ENCODE results near the gene MGAT4A. TPM values are rescaled to one million over a fixed set of nuclear protein-coding genes. Genes with fewer than 3 reads are reported as not detected.

The MGAT4A gene
- total RNA-seq, 2 experiments from 2014 or later = 200 to 204 TPM

DNA sequence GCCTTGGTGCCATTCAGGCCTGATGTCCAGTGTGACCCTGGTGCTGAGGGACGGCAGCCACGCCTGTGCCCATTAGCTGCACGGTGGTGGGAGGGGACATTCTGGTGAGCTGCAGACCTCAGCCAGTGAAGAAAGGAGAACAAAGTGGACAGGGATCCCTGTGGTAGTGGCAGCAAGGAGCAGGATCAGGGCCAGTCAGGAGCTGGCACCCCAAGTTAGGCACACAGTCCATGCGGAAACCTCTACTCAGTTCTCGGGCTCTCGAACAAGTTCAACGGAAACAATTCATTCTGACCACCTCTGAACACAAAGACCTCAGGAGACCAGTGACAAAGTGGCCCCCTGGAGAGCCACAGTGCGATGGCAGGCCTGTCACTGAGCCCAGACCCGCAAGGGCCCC is 152.7 kb downstream of the MGAT4A start:
- peaks cover 93% of the 10 kb centered on the region for H3K36me3 Mint-ChIP-seq (ENCODE audit: low read depth)

GRCh38 chr2:98577313-98577712 is 153.6 kb downstream of the MGAT4A start:
- CTCF ChIA-PET = no interaction called here
- intact Hi-C loops (cut with DNase I, micrococcal nuclease) = no loop called here
- DNase-seq = no peak

More for the DNA sequence above, 152.7 kb downstream of the MGAT4A start:
- Mint-ChIP-seq H3K27ac (no peak overlapping the region), H3K4me3 (no peak overlapping the region), H3K4me1 (ENCODE audit: low read depth) (no peaks in the 10 kb centered on the region), H3K27me3 (no peaks in the 10 kb centered on the region), H3K9me3 (no peaks in the 10 kb centered on the region)
- no peaks in the 10 kb centered on the region for H3K9me3 ChIP-seq (ENCODE audit: control insufficient read depth in 1 of 2, insufficient read depth in 1 of 2, low read length in 2 of 2)
- CTCF ChIA-PET = interaction anchor here (1.1 kb wide), 1 partner anchor 9 kb away, joined by 3 read pairs; no protein-coding TSS in a partner anchor
- TF ChIP-seq, protein P1, sequence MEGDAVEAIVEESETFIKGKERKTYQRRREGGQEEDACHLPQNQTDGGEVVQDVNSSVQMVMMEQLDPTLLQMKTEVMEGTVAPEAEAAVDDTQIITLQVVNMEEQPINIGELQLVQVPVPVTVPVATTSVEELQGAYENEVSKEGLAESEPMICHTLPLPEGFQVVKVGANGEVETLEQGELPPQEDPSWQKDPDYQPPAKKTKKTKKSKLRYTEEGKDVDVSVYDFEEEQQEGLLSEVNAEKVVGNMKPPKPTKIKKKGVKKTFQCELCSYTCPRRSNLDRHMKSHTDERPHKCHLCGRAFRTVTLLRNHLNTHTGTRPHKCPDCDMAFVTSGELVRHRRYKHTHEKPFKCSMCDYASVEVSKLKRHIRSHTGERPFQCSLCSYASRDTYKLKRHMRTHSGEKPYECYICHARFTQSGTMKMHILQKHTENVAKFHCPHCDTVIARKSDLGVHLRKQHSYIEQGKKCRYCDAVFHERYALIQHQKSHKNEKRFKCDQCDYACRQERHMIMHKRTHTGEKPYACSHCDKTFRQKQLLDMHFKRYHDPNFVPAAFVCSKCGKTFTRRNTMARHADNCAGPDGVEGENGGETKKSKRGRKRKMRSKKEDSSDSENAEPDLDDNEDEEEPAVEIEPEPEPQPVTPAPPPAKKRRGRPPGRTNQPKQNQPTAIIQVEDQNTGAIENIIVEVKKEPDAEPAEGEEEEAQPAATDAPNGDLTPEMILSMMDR (IDR thresholded peaks at IDR 0.05) = no peak
- DNase-seq (no peak), ATAC-seq (ENCODE audit: poor library complexity) (no peak)
- intact Hi-C loops (cut with DNase I, micrococcal nuclease) = no loop called here
- H3K4me1 ChIP-seq (ENCODE audit: insufficient read depth, low read length) = no peaks in the 10 kb centered on the region
- POLR2A ChIA-PET = interaction anchor here (0.6 kb wide), 1 partner anchor 396 kb away, joined by 3 read pairs; no protein-coding TSS in a partner anchor
- no peak overlapping the region for H3K4me3 ChIP-seq (ENCODE audit: low read length)
- peaks cover 96% of the 10 kb centered on the region for H3K36me3 ChIP-seq (ENCODE audit: insufficient read depth, low read length)
- no peak overlapping the region for H3K27ac ChIP-seq (ENCODE audit: low read depth in 1 of 2, low read length in 2 of 2)
- no peaks in the 10 kb centered on the region for H3K27me3 ChIP-seq (ENCODE audit: control insufficient read depth in 1 of 2, insufficient read depth in 2 of 2, low read length in 2 of 2)

GRCh38 chr2:98576666-98577312 is 154.1 kb downstream of the MGAT4A start:
- CTCF ChIA-PET = no interaction called here
- H3K36me3 Mint-ChIP-seq (ENCODE audit: low read depth) = peaks cover 93% of the 10 kb centered on the region
- H3K27me3 ChIP-seq (ENCODE audit: control insufficient read depth in 1 of 2, insufficient read depth in 2 of 2, low read length in 2 of 2) = no peaks in the 10 kb centered on the region
- H3K27ac ChIP-seq (ENCODE audit: low read depth in 1 of 2, low read length in 2 of 2) = no peak overlapping the region
- H3K9me3 ChIP-seq (ENCODE audit: control insufficient read depth in 1 of 2, insufficient read depth in 1 of 2, low read length in 2 of 2) = no peaks in the 10 kb centered on the region
- no peaks in the 10 kb centered on the region for H3K27me3 Mint-ChIP-seq
- peaks cover 97% of the 10 kb centered on the region for H3K36me3 ChIP-seq (ENCODE audit: insufficient read depth, low read length)
- no peak overlapping the region for H3K4me3 Mint-ChIP-seq
- no peak overlapping the region for H3K27ac Mint-ChIP-seq
- no peaks in the 10 kb centered on the region for H3K4me1 ChIP-seq (ENCODE audit: insufficient read depth, low read length)
- ATAC-seq (ENCODE audit: poor library complexity) (no peak), DNase-seq (no peak)
- intact Hi-C loops (cut with DNase I, micrococcal nuclease) = no loop called here
- H3K4me1 Mint-ChIP-seq (ENCODE audit: low read depth) = no peaks in the 10 kb centered on the region
- TF ChIP-seq, protein P1 (IDR thresholded peaks at IDR 0.05) = no peak
- POLR2A ChIA-PET = no interaction called here
- no peaks in the 10 kb centered on the region for H3K9me3 Mint-ChIP-seq
- H3K4me3 ChIP-seq (ENCODE audit: low read length) = no peak overlapping the region

More at GRCh38 chr2:98577313-98577712, 153.6 kb downstream of the MGAT4A start:
- no peak for ATAC-seq (ENCODE audit: poor library complexity)
- Histone ChIP-seq H3K36me3 (ENCODE audit: insufficient read depth, low read length) (peaks cover 97% of the 10 kb centered on the region), H3K27me3 (ENCODE audit: control insufficient read depth in 1 of 2, insufficient read depth in 2 of 2, low read length in 2 of 2) (no peaks in the 10 kb centered on the region), H3K9me3 (ENCODE audit: control insufficient read depth in 1 of 2, insufficient read depth in 1 of 2, low read length in 2 of 2) (no peaks in the 10 kb centered on the region), H3K27ac (ENCODE audit: low read depth in 1 of 2, low read length in 2 of 2) (no peak overlapping the region), H3K4me1 (ENCODE audit: insufficient read depth, low read length) (no peaks in the 10 kb centered on the region), H3K4me3 (ENCODE audit: low read length) (no peak overlapping the region)
- Mint-ChIP-seq H3K36me3 (ENCODE audit: low read depth) (peaks cover 94% of the 10 kb centered on the region), H3K4me3 (no peak overlapping the region), H3K4me1 (ENCODE audit: low read depth) (no peaks in the 10 kb centered on the region), H3K27ac (no peak overlapping the region), H3K27me3 (no peaks in the 10 kb centered on the region), H3K9me3 (no peaks in the 10 kb centered on the region)
- TF ChIP-seq, protein P1 (IDR thresholded peaks at IDR 0.05) = no peak
- POLR2A ChIA-PET = no interaction called here
